HCT116 (cell line): ENCODE data around the gene BDH1. TPM values are rescaled to one million over a fixed set of nuclear protein-coding genes. Genes with fewer than 3 reads are reported as not detected.

Experiments used
- ATAC-seq: fragments of 200-7000 bp; cut with Tn5 transposase; 2 replicates; pipeline ENCODE4 v1.9.1; 2020; ENCODE audit warnings: mild to moderate bottlenecking, moderate library complexity
- BruUV-seq: library from RNA; stranded (reverse); fragments of 400-500 nt; replicated peaks from 2 replicates; lab custom pipeline; 2021; lab: Mats Ljungman, UMichigan
- CTCF ChIA-PET: fragments of 300-600 bp; sonication (Branson Sonifier 250); formaldehyde crosslinking; loops from one replicate; lab custom pipeline; 2021; ENCODE audit warnings: antibody characterized with exemption; lab: Charles Lee
- POLR2A ChIA-PET: fragments of 300-600, 350-600 bp; sonication (Branson Sonifier 250); formaldehyde crosslinking; loops from one replicate; lab custom pipeline; 2021; ENCODE audit warnings: antibody characterized with exemption; lab: Charles Lee
- RAD21 ChIA-PET, 2 experiments: fragments of 300-600 bp; sonication (Branson Sonifier 250); formaldehyde crosslinking; loops; one replicate each; lab custom pipeline; 2023; ENCODE audit warnings: low total read pairs in 2 of 2; ENCODE audit not compliant: uncharacterized antibody in 2 of 2, unreplicated experiment in 2 of 2, low non-redundant PET in 1 of 2; lab: Charles Lee
- DNase-seq: peaks from one replicate; pipeline ENCODE4 v3.0.0-alpha.2; 2010; ENCODE audit warnings: low read depth, low spot score
- H2AFZ ChIP-seq: fragments of 200-600 bp; shearing (Covaris generic), sonication (generic); 2 replicates; pipeline ENCODE4 v1.6.1; 2017; ENCODE audit warnings: low read depth, mixed run types, mixed read lengths, antibody characterized with exemption, low read length; ENCODE audit not compliant: poor library complexity, severe bottlenecking
- H3K27ac ChIP-seq: 2 replicates; pipeline ENCODE4 v1.5.1; 2012; ENCODE audit warnings: low read depth, low read length
- H3K27me3 ChIP-seq: fragments of 200-600 bp; sonication (generic); 2 replicates; pipeline ENCODE4 v1.6.1; 2016; ENCODE audit warnings: mixed run types, low read length, mixed read lengths; ENCODE audit not compliant: insufficient read depth
- H3K36me3 ChIP-seq, 2 experiments: fragments of 200-500 bp in 1 of 2; fragments of 200-600 bp in 1 of 2; sonication (Bioruptor generic) in 1 of 2; sonication (generic) in 1 of 2; 2 replicates each; pipeline versions ENCODE4 v1.5.1 to v1.6.1; 2014 to 2016; ENCODE audit warnings: low read length in 2 of 2, inconsistent platforms in 1 of 2, mixed read lengths in 1 of 2, mixed run types in 1 of 2; ENCODE audit not compliant: insufficient read depth in 2 of 2, control insufficient read depth in 1 of 2
- H3K4me1 ChIP-seq, 2 experiments: fragments of 200-600 bp in 1 of 2; sonication (generic) in 1 of 2; 2 replicates each; pipeline versions ENCODE4 v1.5.1 to v1.6.1; 2012 to 2017; ENCODE audit warnings: low read length in 2 of 2, inconsistent platforms in 1 of 2, mild to moderate bottlenecking in 1 of 2, mixed read lengths in 1 of 2, mixed run types in 1 of 2, moderate library complexity in 1 of 2; ENCODE audit not compliant: insufficient read depth in 2 of 2, control insufficient read depth in 1 of 2
- H3K4me2 ChIP-seq: fragments of 200-600 bp; sonication (generic); 2 replicates; pipeline ENCODE4 v1.6.1; 2017; ENCODE audit warnings: mixed run types, low read length, mixed read lengths
- H3K4me3 ChIP-seq, 2 experiments: fragments of 200-600 bp in 1 of 2; sonication (generic) in 1 of 2; replicated peaks in 1 of 2; 2 replicates each; pipeline ENCODE4 v1.5.1; 2011 to 2016; ENCODE audit warnings: low read length in 2 of 2, control low read depth in 1 of 2, low read depth in 1 of 2, mild to moderate bottlenecking in 1 of 2, mixed read lengths in 1 of 2, mixed run types in 1 of 2
- H3K79me2 ChIP-seq: fragments of 200-600 bp; sonication (generic); 2 replicates; pipeline ENCODE4 v1.6.1; 2017; ENCODE audit warnings: mild to moderate bottlenecking, mixed run types, low read length, moderate library complexity, mixed read lengths; ENCODE audit not compliant: insufficient read depth
- H3K9ac ChIP-seq: fragments of 200-600 bp; sonication (generic); 2 replicates; pipeline ENCODE4 v1.6.1; 2016; ENCODE audit warnings: low read length, mixed read lengths
- H3K9me2 ChIP-seq: fragments of 200-600 bp; sonication (generic), shearing (Covaris generic); 2 replicates; pipeline ENCODE4 v1.6.1; 2017; ENCODE audit warnings: mixed run types, mild to moderate bottlenecking, moderate library complexity; ENCODE audit not compliant: insufficient read depth
- H3K9me3 ChIP-seq, 2 experiments: fragments of 200-500 bp in 1 of 2; fragments of 200-600 bp in 1 of 2; sonication (Bioruptor generic) in 1 of 2; sonication (generic) in 1 of 2; 2 replicates each; pipeline ENCODE4 v1.6.1; 2014 to 2017; ENCODE audit warnings: low read length in 2 of 2, mixed read lengths in 2 of 2, inconsistent platforms in 1 of 2, low read depth in 1 of 2, mild to moderate bottlenecking in 1 of 2, mixed run types in 1 of 2, moderate library complexity in 1 of 2; ENCODE audit not compliant: control insufficient read depth in 1 of 2, insufficient read depth in 1 of 2
- H4K20me1 ChIP-seq: fragments of 200-600 bp; sonication (generic), shearing (Covaris generic); 2 replicates; pipeline ENCODE4 v1.6.1; 2017; ENCODE audit warnings: mixed run types, mild to moderate bottlenecking, moderate library complexity; ENCODE audit not compliant: insufficient read depth
- EGR1 ChIP-seq: IDR thresholded peaks from 2 replicates; pipeline ENCODE4 v1.6.1; 2012; ENCODE audit warnings: low read depth
- EZH2 ChIP-seq: fragments of 200-600 bp; sonication (generic); IDR thresholded peaks from 2 replicates; pipeline ENCODE4 v1.6.1; 2017; ENCODE audit warnings: antibody characterized with exemption, mixed run types
- EZH2phosphoT487 ChIP-seq: fragments of 200-600 bp; IDR thresholded peaks from 2 replicates; pipeline ENCODE4 v1.6.1; 2018; ENCODE audit warnings: antibody characterized with exemption, borderline replicate concordance
- FOSL1 ChIP-seq: IDR thresholded peaks from 2 replicates; pipeline ENCODE4 v1.6.1; 2012; ENCODE audit warnings: low read depth
- JUND ChIP-seq: IDR thresholded peaks from 2 replicates; pipeline ENCODE4 v1.6.1; 2012
- MAX ChIP-seq: IDR thresholded peaks from 2 replicates; pipeline ENCODE4 v1.6.1; 2012
- SIN3A ChIP-seq: IDR thresholded peaks from 2 replicates; pipeline ENCODE4 v1.6.1; 2012; ENCODE audit warnings: low read depth
- SP1 ChIP-seq: IDR thresholded peaks from 2 replicates; pipeline ENCODE4 v1.6.1; 2012; ENCODE audit warnings: low read depth
- SRF ChIP-seq: IDR thresholded peaks from 2 replicates; pipeline ENCODE4 v1.6.1; 2012; ENCODE audit warnings: low read depth
- TCF7L2 ChIP-seq: IDR thresholded peaks from 2 replicates; pipeline ENCODE4 v1.7.0; 2011; ENCODE audit warnings: borderline replicate concordance, inconsistent platforms; ENCODE audit not compliant: insufficient read depth, insufficient read length; ENCODE audit errors: extremely low read depth
- YY1 ChIP-seq: IDR thresholded peaks from 2 replicates; pipeline ENCODE4 v1.6.1; 2011; ENCODE audit warnings: low read length, low read depth, moderate library complexity, mild to moderate bottlenecking; ENCODE audit not compliant: insufficient replicate concordance; ENCODE audit errors: extremely low read depth
- ZBTB33 ChIP-seq: IDR thresholded peaks from 2 replicates; pipeline ENCODE4 v1.6.1; 2011; ENCODE audit warnings: mild to moderate bottlenecking, low read length, moderate library complexity; ENCODE audit not compliant: insufficient replicate concordance; ENCODE audit errors: extremely low read depth
- ZFX ChIP-seq: fragments of 450-650 bp; IDR thresholded peaks from 2 replicates; pipeline ENCODE4 v1.6.1; 2017
- intact Hi-C: fragments of 100-400 bp; cut with micrococcal nuclease; formaldehyde crosslinking; loops from 2 replicates; pipeline ENCODE4 v1.10.0; 2022
- total RNA-seq: library from RNA; stranded (reverse); gene quantifications from one replicate; pipeline ENCODE4 v1.2.1, GENCODE V29; 2021; ENCODE audit not compliant: unreplicated experiment

Gene BDH1
- total RNA-seq, 1 experiment from 2014 or later: 26.6 TPM

GRCh38 chr3:197505796-197506548, 49.8 kb downstream of the BDH1 start:
- POLR2A ChIA-PET: no interaction called here

GRCh38 chr3:197504641-197505121, 51.1 kb downstream of the BDH1 start:
- no peak for DNase-seq
- ChIA-PET POLR2A (no interaction called here), RAD21 (no interaction called here), CTCF (interaction anchor here (0.6 kb wide), 1 partner anchor 14 kb away, joined by 3 read pairs; no protein-coding TSS in a partner anchor)
- Histone ChIP-seq H3K4me3 (no peak overlapping the region), H3K9me2 (no peaks in the 10 kb centered on the region), H3K36me3 (no peaks in the 10 kb centered on the region), H3K27me3 (no peaks in the 10 kb centered on the region), H3K4me2 (no peak overlapping the region), H3K79me2 (no peaks in the 10 kb centered on the region), H3K9ac (no peak overlapping the region), H3K4me1 (peaks cover 4 to 22% of the 10 kb centered on the region in 2 experiments; a peak in 3 of 4 replicates), H3K9me3 (peaks cover 0 to 4% of the 10 kb centered on the region in 2 experiments; a peak in 1 of 4 replicates), H3K27ac (no peak overlapping the region), H4K20me1 (no peaks in the 10 kb centered on the region), H2AFZ (no peak overlapping the region)
- ATAC-seq: no peak
- BruUV-seq: no TSS peak
- TF ChIP-seq SP1 (no peak), MAX (no peak), JUND (no peak), ZFX (no peak), SIN3A (no peak), YY1 (no peak), TCF7L2 (no peak), ZBTB33 (no peak), EZH2 (no peak)
- intact Hi-C loops: no loop called here

More at GRCh38 chr3:197505796-197506548, 49.8 kb downstream of the BDH1 start:
- H3K4me1 ChIP-seq: peaks cover 0 to 17% of the 10 kb centered on the region in 2 experiments; a peak in 2 of 4 replicates
- H3K79me2 ChIP-seq: no peaks in the 10 kb centered on the region
- TF ChIP-seq SRF (no peak), FOSL1 (no peak), TCF7L2 (no peak), EGR1 (no peak), EZH2phosphoT487 (no peak)
- TF ChIP-seq, all 23 proteins: peak for 0
- Histone ChIP-seq H3K4me3 (no peak overlapping the region), H3K27me3 (no peaks in the 10 kb centered on the region), H3K9ac (no peak overlapping the region), H4K20me1 (no peaks in the 10 kb centered on the region), H3K36me3 (no peaks in the 10 kb centered on the region), H3K27ac (no peak overlapping the region), H3K9me2 (no peaks in the 10 kb centered on the region), H2AFZ (no peak overlapping the region), H3K9me3 (peaks cover 0 to 4% of the 10 kb centered on the region in 2 experiments; a peak in 1 of 4 replicates), H3K4me2 (no peak overlapping the region)
- DNase-seq (no peak), ATAC-seq (no peak)
- CTCF ChIA-PET: no interaction called here
- no TSS peak for BruUV-seq
- RAD21 ChIA-PET: no interaction called here
- intact Hi-C loops: no loop called here
